Sigmoid colon (tissue), 4 donors: ENCODE data around the gene TYMP.
"Not testable (repeated sequence)": the region's sequence is repeated elsewhere in the genome, so short reads cannot be mapped to it uniquely, and the experiment has no call there.

Experiments used
- CTCF ChIP-seq, 4 experiments: fragments of 450-650 bp in 3 of 4; fragments of 200-600 bp in 1 of 4; IDR thresholded peaks; one replicate each; pipeline ENCODE4 v1.5.1; 2016 to 2019; ENCODE audit warnings: antibody characterized with exemption in 4 of 4, mild to moderate bottlenecking in 3 of 4, moderate library complexity in 2 of 4
- POLR2A ChIP-seq, 2 donors: fragments of 450-650 bp; IDR thresholded peaks; one replicate each; pipeline ENCODE4 v1.6.1; 2016; ENCODE audit warnings: antibody characterized with exemption in 2 of 2, mild to moderate bottlenecking in 2 of 2, moderate library complexity in 2 of 2
- POLR2AphosphoS5 ChIP-seq, 4 donors: sonication (generic); formaldehyde crosslinking; IDR thresholded peaks; one replicate each; pipeline ENCODE4 v1.6.1; 2017; ENCODE audit warnings: antibody characterized with exemption in 4 of 4

- TF ChIP-seq CTCF, POLR2A (IDR thresholded peaks at IDR 0.05): not testable (repeated sequence)
- peak in 1 of 4 donors; percentile 10 for TF ChIP-seq POLR2AphosphoS5 (IDR thresholded peaks at IDR 0.05)
Observed at GRCh38 chr22:50541667-50542026, 11.8 kb upstream of the TYMP start.
